Thyroid gland (tissue), 4 donors: ENCODE measurements around the gene TPD52L2. TPM values are rescaled to one million over a fixed set of nuclear protein-coding genes. Genes with fewer than 3 reads are reported as not detected.

Source experiments
- DNase-seq, 2 donors: peaks; one replicate each; pipeline ENCODE4 v3.0.0-alpha.2; 2019
- H3K27ac ChIP-seq, 3 donors: fragments of 200-600 bp; sonication (generic); 1 replicate in 2 of 3; 2 replicates in 1 of 3; pipeline ENCODE4 v1.5.1; 2016 to 2019; ENCODE audit warnings: mild to moderate bottlenecking in 1 of 3, moderate library complexity in 1 of 3
- H3K27me3 ChIP-seq: fragments of 200-600 bp; sonication (generic); one replicate; pipeline ENCODE4 v1.5.1; 2019
- H3K36me3 ChIP-seq, 2 donors: fragments of 200-600 bp; sonication (generic); one replicate each; pipeline ENCODE4 v1.5.1; 2016 to 2019
- H3K4me1 ChIP-seq, 2 donors: fragments of 200-600 bp; sonication (generic); one replicate each; pipeline ENCODE4 v1.5.1; 2017 to 2019
- H3K4me3 ChIP-seq, 3 donors: fragments of 200-600 bp; sonication (generic); replicated peaks in 1 of 3; 1 replicate in 2 of 3; 2 replicates in 1 of 3; pipeline ENCODE4 v1.5.1; 2016; ENCODE audit warnings: mild to moderate bottlenecking in 1 of 3
- H3K9me3 ChIP-seq: fragments of 200-600 bp; sonication (generic); one replicate; pipeline ENCODE4 v1.5.1; 2017
- CTCF ChIP-seq, 6 experiments: fragments of 200-600 bp in 3 of 6; fragments of 450-650 bp in 3 of 6; sonication (generic) in 3 of 6; IDR thresholded peaks; one replicate each; pipeline ENCODE4 v1.5.1; 2016 to 2019; ENCODE audit warnings: antibody characterized with exemption in 6 of 6, mild to moderate bottlenecking in 2 of 6, inconsistent platforms in 1 of 6, moderate library complexity in 1 of 6
- POLR2A ChIP-seq, 2 donors: fragments of 450-650 bp; IDR thresholded peaks; one replicate each; pipeline ENCODE4 v1.6.1; 2017; ENCODE audit warnings: antibody characterized with exemption in 2 of 2, mild to moderate bottlenecking in 2 of 2, moderate library complexity in 1 of 2
- WGBS, 2 donors: methylation state at CpG; one replicate each; pipeline ENCODE4 v1.1.5; 2017; 5-methylcytosine and 5-hydroxymethylcytosine counted together
- intact Hi-C: fragments of 100-400 bp; cut with DNase I; formaldehyde crosslinking; loops from one replicate; pipeline ENCODE4 v1.15.1; 2023
- total RNA-seq, 4 donors: library from RNA; depleted of rRNA; stranded (reverse); fragments of >200 nt; gene quantifications; one replicate each; pipeline ENCODE4 v1.2.3, GENCODE V29; 2016

TPD52L2 gene
- total RNA-seq, 4 donors from 2014 or later, result 69.4 to 93.3 (median 89.6) TPM

- DNase-seq, result no peak
- Histone ChIP-seq H3K27ac (no peak overlapping the region), H3K27me3 (no peaks in the 10 kb centered on the region), H3K36me3 (peaks cover 53 to 62% of the 10 kb centered on the region in 2 donors), H3K4me3 (no peak overlapping the region), H3K4me1 (no peaks in the 10 kb centered on the region), H3K9me3 (no peaks in the 10 kb centered on the region)
- intact Hi-C loops, result no loop called here
- 92 to 93% methylated on average over 28 to 34 of the region's 37 CpGs for WGBS, 2 donors
- TF ChIP-seq POLR2A (IDR thresholded peaks at IDR 0.05) (no peak), CTCF (IDR thresholded peaks at IDR 0.05) (no peak)
These were observed 66.0 kb downstream of the TPD52L2 start for GRCh38 chr20:63930971-63931553.

GRCh38 chr20:63931735-63932134 is 66.7 kb downstream of the TPD52L2 start:
- H3K9me3 ChIP-seq, result no peaks in the 10 kb centered on the region
- 94 to 96% methylated on average over 12 to 19 of the region's 19 CpGs for WGBS, 2 donors
- DNase-seq, result no peak
- no peak overlapping the region for H3K4me3 ChIP-seq
- no peak overlapping the region for H3K27ac ChIP-seq
- no peaks in the 10 kb centered on the region for H3K27me3 ChIP-seq
- H3K4me1 ChIP-seq, result no peaks in the 10 kb centered on the region
- intact Hi-C loops, result no loop called here
- peaks cover 53 to 62% of the 10 kb centered on the region in 2 donors for H3K36me3 ChIP-seq
- TF ChIP-seq CTCF (IDR thresholded peaks at IDR 0.05) (no peak), POLR2A (IDR thresholded peaks at IDR 0.05) (no peak)

GRCh38 chr20:63932606-63933160 is 67.6 kb downstream of the TPD52L2 start:
- no peak for TF ChIP-seq CTCF (IDR thresholded peaks at IDR 0.05)
- no peak for TF ChIP-seq POLR2A (IDR thresholded peaks at IDR 0.05)
- WGBS, 2 donors, result 96 to 97% methylated on average over 5 to 9 of the region's 17 CpGs
- Histone ChIP-seq H3K27me3 (no peaks in the 10 kb centered on the region), H3K27ac (no peak overlapping the region), H3K9me3 (no peaks in the 10 kb centered on the region), H3K36me3 (peaks cover 53 to 62% of the 10 kb centered on the region in 2 donors), H3K4me3 (no peak overlapping the region), H3K4me1 (no peaks in the 10 kb centered on the region)
- intact Hi-C loops, result no loop called here
- no peak for DNase-seq

- Histone ChIP-seq H3K27me3 (no peaks in the 10 kb centered on the region), H3K36me3 (peaks cover 48 to 56% of the 10 kb centered on the region in 2 donors), H3K9me3 (no peaks in the 10 kb centered on the region), H3K4me3 (no peak overlapping the region), H3K4me1 (no peaks in the 10 kb centered on the region), H3K27ac (no peak overlapping the region)
- intact Hi-C loops, result no loop called here
- WGBS, 2 donors, result 68 to 79% methylated on average over 5 of the region's 5 CpGs
- TF ChIP-seq POLR2A (IDR thresholded peaks at IDR 0.05) (no peak), CTCF (IDR thresholded peaks at IDR 0.05) (no peak)
- no peak for DNase-seq
These were observed 68.6 kb downstream of the TPD52L2 start for GRCh38 chr20:63933646-63934045.

- no peaks in the 10 kb centered on the region for H3K4me1 ChIP-seq
- TF ChIP-seq POLR2A (IDR thresholded peaks at IDR 0.05) (no peak), CTCF (IDR thresholded peaks at IDR 0.05) (no peak)
- DNase-seq, result no peak
These were observed 69.4 kb downstream of the TPD52L2 start for GRCh38 chr20:63934271-63935068.

More at GRCh38 chr20:63934271-63935068, 69.4 kb downstream of the TPD52L2 start:
- H3K4me3 ChIP-seq, result no peak overlapping the region
- no peak overlapping the region for H3K27ac ChIP-seq
- intact Hi-C loops, result no loop called here
- H3K36me3 ChIP-seq, result peaks cover 42 to 47% of the 10 kb centered on the region in 2 donors
- no peaks in the 10 kb centered on the region for H3K9me3 ChIP-seq
- 88 to 93% methylated on average over 34 to 35 of the region's 37 CpGs for WGBS, 2 donors
- H3K27me3 ChIP-seq, result no peaks in the 10 kb centered on the region
